OCI-LY7 (cell line): ENCODE measurements around the gene TBX4. TPM values are rescaled to one million over a fixed set of nuclear protein-coding genes. Genes with fewer than 3 reads are reported as not detected.

Experiments
- BruUV-seq: library from RNA; stranded (reverse); fragments of 400-500 nt; replicated peaks from 2 replicates; lab custom pipeline; 2021; lab: Mats Ljungman, UMichigan
- CTCF ChIA-PET: fragments of 300-600 bp; sonication (Branson Sonifier 250); formaldehyde crosslinking; loops from one replicate; lab custom pipeline; 2022; ENCODE audit warnings: antibody characterized with exemption; ENCODE audit not compliant: unreplicated experiment; lab: Charles Lee
- POLR2A ChIA-PET: fragments of 300-600 bp; sonication (Branson Sonifier 250); formaldehyde crosslinking; loops from one replicate; lab custom pipeline; 2022; ENCODE audit warnings: antibody characterized with exemption; lab: Charles Lee
- DNase-seq: peaks from one replicate; pipeline ENCODE4 v3.0.0-alpha.2; 2015; ENCODE audit warnings: low spot score
- H2AFZ ChIP-seq: fragments of 200-600 bp; sonication (generic), shearing (Covaris generic); 2 replicates; pipeline ENCODE4 v1.6.1; 2014; ENCODE audit warnings: mild to moderate bottlenecking, antibody characterized with exemption, low read length, moderate library complexity
- H3K27ac ChIP-seq: fragments of 200-600 bp; sonication (generic); 2 replicates; pipeline ENCODE4 v1.5.1; 2014; ENCODE audit warnings: mixed run types, low read depth, mild to moderate bottlenecking, moderate library complexity, low read length, inconsistent platforms; ENCODE audit not compliant: poor library complexity, severe bottlenecking
- H3K36me3 ChIP-seq: fragments of 200-600 bp; sonication (generic); 2 replicates; pipeline ENCODE4 v1.6.1; 2014; ENCODE audit warnings: mild to moderate bottlenecking, antibody characterized with exemption, low read length, moderate library complexity, mixed read lengths; ENCODE audit not compliant: insufficient read depth
- H3K4me1 ChIP-seq: fragments of 200-600 bp; sonication (generic); 2 replicates; pipeline ENCODE4 v1.5.1; 2014; ENCODE audit warnings: mild to moderate bottlenecking, low read length; ENCODE audit not compliant: insufficient read depth, poor library complexity, severe bottlenecking
- H3K4me2 ChIP-seq: fragments of 200-600 bp; sonication (generic); 2 replicates; pipeline ENCODE4 v1.6.1; 2014; ENCODE audit warnings: mild to moderate bottlenecking, low read length
- H3K4me3 ChIP-seq: fragments of 200-600 bp; sonication (generic); 2 replicates; pipeline ENCODE4 v1.5.1; 2014; ENCODE audit warnings: mild to moderate bottlenecking, low read depth, low read length; ENCODE audit not compliant: poor library complexity, severe bottlenecking
- H3K79me2 ChIP-seq: fragments of 200-600 bp; sonication (generic); 2 replicates; pipeline ENCODE4 v1.6.1; 2016; ENCODE audit warnings: low read depth, mild to moderate bottlenecking, low read length, moderate library complexity, mixed read lengths; ENCODE audit not compliant: insufficient read depth
- H3K9me2 ChIP-seq: fragments of 200-600 bp; sonication (generic); 2 replicates; pipeline ENCODE4 v1.6.1; 2016; ENCODE audit warnings: mild to moderate bottlenecking, low read length, mixed read lengths; ENCODE audit not compliant: insufficient read depth
- H3K9me3 ChIP-seq: fragments of 200-600 bp; sonication (generic); 2 replicates; pipeline ENCODE4 v1.6.1; 2014; ENCODE audit warnings: mild to moderate bottlenecking, mixed run types, low read length, mixed read lengths
- H4K20me1 ChIP-seq: fragments of 200-600 bp; sonication (generic); 2 replicates; pipeline ENCODE4 v1.6.1; 2014; ENCODE audit warnings: mild to moderate bottlenecking, antibody characterized with exemption, low read length, moderate library complexity, mixed read lengths; ENCODE audit not compliant: insufficient read depth
- CTCF ChIP-seq: fragments of 200-600 bp; sonication (generic); conservative IDR thresholded peaks from 2 replicates; pipeline ENCODE4 v1.5.1; 2014; ENCODE audit warnings: mild to moderate bottlenecking, antibody characterized with exemption, low read length, moderate library complexity, mixed read lengths
- EZH2phosphoT487 ChIP-seq: fragments of 200-600 bp; sonication (generic); IDR thresholded peaks from 2 replicates; pipeline ENCODE4 v1.6.1; 2018; ENCODE audit warnings: low read depth, borderline replicate concordance, mild to moderate bottlenecking, mixed run types, antibody characterized with exemption, low read length, moderate library complexity, mixed read lengths
- intact Hi-C: fragments of 100-400 bp; cut with micrococcal nuclease; formaldehyde crosslinking; loops from one replicate; pipeline ENCODE4 v1.10.0; 2022; ENCODE audit not compliant: unreplicated experiment
- total RNA-seq, 2 experiments: library from RNA; depleted of rRNA in 1 of 2; stranded (reverse); fragments of >200 nt in 1 of 2; shearing (Covaris generic) in 1 of 2; gene quantifications; 2 replicates each; pipeline ENCODE4 v1.2.3, GENCODE V29; 2014 to 2022

TBX4 gene
- total RNA-seq, 2 experiments from 2014 or later, result not detected

DNA sequence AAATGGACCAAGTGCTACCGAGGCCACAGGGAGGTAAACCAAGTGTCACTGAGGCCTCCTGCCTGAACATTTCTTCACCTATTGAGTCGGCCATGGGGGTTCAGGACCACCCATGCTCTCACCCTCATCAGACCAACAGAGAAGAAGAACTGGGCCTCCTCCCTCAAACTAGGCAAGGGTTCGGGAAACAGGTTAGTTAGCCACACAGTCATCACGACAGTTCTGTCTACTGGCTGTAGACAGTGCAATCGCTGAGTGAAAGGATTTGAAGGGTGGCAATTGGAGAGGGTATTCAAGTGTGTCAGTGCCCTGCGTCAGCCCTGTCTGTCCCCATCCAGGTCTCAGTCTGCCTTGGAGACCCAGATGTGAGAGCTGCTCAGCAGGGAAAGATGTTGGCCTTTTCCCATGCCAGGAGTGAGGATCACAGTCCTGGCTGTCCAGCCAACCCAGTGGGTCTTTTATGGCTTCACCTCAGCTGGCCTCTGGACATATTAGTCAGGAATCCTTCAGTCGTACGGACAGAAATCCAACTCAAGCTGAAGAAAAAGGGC is 32.7 kb upstream of the TBX4 start:
- no peak for DNase-seq
- no peaks in the 10 kb centered on the region for H3K79me2 ChIP-seq
- H3K9me2 ChIP-seq, result no peaks in the 10 kb centered on the region
- H3K9me3 ChIP-seq, result no peaks in the 10 kb centered on the region
- no TSS peak for BruUV-seq
- H3K4me2 ChIP-seq, result no peak overlapping the region
- TF ChIP-seq EZH2phosphoT487 (no peak), CTCF (no peak)
- H2AFZ ChIP-seq, result no peak overlapping the region
- no peaks in the 10 kb centered on the region for H3K36me3 ChIP-seq
- intact Hi-C loops, result no loop called here
- H3K27ac ChIP-seq, result no peak overlapping the region
- H4K20me1 ChIP-seq, result no peaks in the 10 kb centered on the region
- peaks cover 8% of the 10 kb centered on the region for H3K4me1 ChIP-seq
- no peak overlapping the region for H3K4me3 ChIP-seq
- POLR2A ChIA-PET, result interaction anchor here (0.6 to 0.7 kb wide), 2 partner anchors 152 to 198 kb away, joined by 3 to 6 read pairs; no protein-coding TSS in a partner anchor
- CTCF ChIA-PET, result no interaction called here

GRCh38 chr17:61420052-61420451 is 32.2 kb upstream of the TBX4 start:
- intact Hi-C loops, result no loop called here
- no peak overlapping the region for H3K27ac ChIP-seq
- no peak overlapping the region for H3K4me2 ChIP-seq
- H2AFZ ChIP-seq, result no peak overlapping the region
- no peaks in the 10 kb centered on the region for H4K20me1 ChIP-seq
- H3K9me3 ChIP-seq, result no peaks in the 10 kb centered on the region
- no peaks in the 10 kb centered on the region for H3K79me2 ChIP-seq
- peaks cover 8% of the 10 kb centered on the region for H3K4me1 ChIP-seq
- H3K36me3 ChIP-seq, result no peaks in the 10 kb centered on the region
- no peak overlapping the region for H3K4me3 ChIP-seq
- BruUV-seq, result no TSS peak
- no peak for DNase-seq
- ChIA-PET POLR2A (interaction anchor here (0.7 kb wide), 2 partner anchors 152 to 161 kb away, joined by 3 read pairs; no protein-coding TSS in a partner anchor), CTCF (no interaction called here)
- TF ChIP-seq CTCF (no peak), EZH2phosphoT487 (no peak)
- H3K9me2 ChIP-seq, result no peaks in the 10 kb centered on the region

DNA sequence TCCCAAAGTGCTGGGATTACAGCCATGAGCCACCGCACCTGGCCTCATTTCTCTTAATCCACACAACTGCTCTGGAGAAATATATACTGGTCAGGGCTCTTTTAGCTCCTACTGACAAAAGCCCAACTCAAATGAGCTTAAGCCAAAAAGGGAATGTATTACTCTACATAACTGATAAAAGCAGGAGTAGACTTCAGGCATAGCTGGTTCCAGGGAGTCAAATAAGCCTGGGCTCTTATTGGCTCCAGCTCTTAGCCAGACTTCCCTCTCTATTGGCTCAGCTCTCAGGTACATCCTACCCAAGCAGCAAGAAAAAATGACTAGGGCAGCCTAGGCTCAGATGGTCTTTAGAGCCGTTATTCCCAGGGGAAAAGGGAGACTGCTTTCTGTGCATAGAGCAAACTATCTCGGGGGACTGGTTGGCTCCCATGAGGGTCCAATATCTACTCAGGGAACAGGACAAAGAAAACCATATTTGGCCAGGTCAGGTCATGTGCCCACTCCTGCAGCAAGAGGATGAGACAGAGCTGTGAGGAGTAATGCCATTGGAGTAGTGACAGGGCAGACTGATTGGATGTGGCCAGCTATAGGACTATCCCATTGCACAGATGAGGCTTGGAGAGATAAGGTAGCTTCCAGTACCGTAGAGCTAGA is 31.4 kb upstream of the TBX4 start:
- H3K36me3 ChIP-seq, result no peaks in the 10 kb centered on the region
- DNase-seq, result no peak
- BruUV-seq, result no TSS peak
- no peak overlapping the region for H3K4me2 ChIP-seq
- TF ChIP-seq CTCF (no peak), EZH2phosphoT487 (no peak)
- H4K20me1 ChIP-seq, result no peaks in the 10 kb centered on the region
- CTCF ChIA-PET, result no interaction called here
- no peak overlapping the region for H3K27ac ChIP-seq
- POLR2A ChIA-PET, result interaction anchor here (0.7 to 0.8 kb wide), 2 partner anchors 18 to 160 kb away, joined by 3 read pairs; no protein-coding TSS in a partner anchor
- no peaks in the 10 kb centered on the region for H3K79me2 ChIP-seq
- H3K9me2 ChIP-seq, result no peaks in the 10 kb centered on the region
- H3K9me3 ChIP-seq, result no peaks in the 10 kb centered on the region
- H3K4me1 ChIP-seq, result peaks cover 8% of the 10 kb centered on the region
- H2AFZ ChIP-seq, result no peak overlapping the region
- intact Hi-C loops, result no loop called here
- H3K4me3 ChIP-seq, result no peak overlapping the region
